Peyer's patch (tissue), 4 donors: ENCODE data around the gene SUPT5H. TPM values are rescaled to one million over a fixed set of nuclear protein-coding genes. Genes with fewer than 3 reads are reported as not detected.

Source experiments
- DNase-seq, 3 donors: peaks; one replicate each; pipeline ENCODE4 v3.0.0-alpha.2; 2017 to 2019
- H3K27ac ChIP-seq, 4 donors: fragments of 200-600 bp; sonication (generic); one replicate each; pipeline ENCODE4 v1.5.1; 2016 to 2019
- H3K27me3 ChIP-seq, 2 donors: fragments of 200-600 bp; sonication (generic); one replicate each; pipeline ENCODE4 v1.5.1; 2019
- H3K36me3 ChIP-seq, 3 donors: fragments of 200-600 bp; sonication (generic); one replicate each; pipeline ENCODE4 v1.5.1; 2016 to 2019
- H3K4me1 ChIP-seq, 4 donors: fragments of 200-600 bp; sonication (generic); one replicate each; pipeline ENCODE4 v1.5.1; 2016 to 2019
- H3K4me3 ChIP-seq, 4 donors: fragments of 200-600 bp; sonication (generic); 1 replicate in 3 of 4; 2 replicates in 1 of 4; pipeline ENCODE4 v1.5.1; 2016 to 2019; ENCODE audit warnings: mild to moderate bottlenecking in 1 of 4
- H3K9me3 ChIP-seq, 4 donors: fragments of 200-600 bp; sonication (generic); one replicate each; pipeline ENCODE4 v1.5.1; 2016 to 2019; ENCODE audit warnings: mild to moderate bottlenecking in 1 of 4
- CTCF ChIP-seq, 6 experiments: fragments of 450-650 bp in 4 of 6; fragments of 200-600 bp in 2 of 6; sonication (generic) in 1 of 6; IDR thresholded peaks; one replicate each; pipeline ENCODE4 v1.5.1; 2017 to 2019; ENCODE audit warnings: antibody characterized with exemption in 6 of 6, mild to moderate bottlenecking in 3 of 6, moderate library complexity in 1 of 6
- POLR2A ChIP-seq, 2 donors: fragments of 450-650 bp; IDR thresholded peaks; one replicate each; pipeline ENCODE4 v1.5.1; 2017; ENCODE audit warnings: antibody characterized with exemption in 2 of 2, mild to moderate bottlenecking in 2 of 2, moderate library complexity in 2 of 2
- total RNA-seq, 4 donors: library from RNA; depleted of rRNA; stranded (reverse); fragments of >200 nt; gene quantifications; one replicate each; pipeline ENCODE4 v1.1.0, GENCODE V29; 2016

Gene SUPT5H
- total RNA-seq, 4 donors from 2014 or later, result 98.4 to 173 (median 160) TPM

- Histone ChIP-seq H3K9me3 (no peaks in the 10 kb centered on the region), H3K27ac (no peak overlapping the region), H3K27me3 (no peaks in the 10 kb centered on the region), H3K36me3 (peaks cover 0 to 9% (median 0%) of the 10 kb centered on the region in 3 donors), H3K4me1 (peaks cover 0 to under 1% (median 0%) of the 10 kb centered on the region in 4 donors), H3K4me3 (no peak overlapping the region)
- no peak for TF ChIP-seq POLR2A (IDR thresholded peaks at IDR 0.05)
- no peak for TF ChIP-seq CTCF (IDR thresholded peaks at IDR 0.05)
- no peak for DNase-seq
Observed at GRCh38 chr19:39423258-39424086, 21.9 kb upstream of the SUPT5H start.

- no peaks in the 10 kb centered on the region for H3K27me3 ChIP-seq
- H3K9me3 ChIP-seq, result no peaks in the 10 kb centered on the region
- no peak overlapping the region for H3K4me3 ChIP-seq
- no peaks in the 10 kb centered on the region for H3K36me3 ChIP-seq
- DNase-seq, result no peak
- TF ChIP-seq POLR2A (IDR thresholded peaks at IDR 0.05), result no peak
- no peak for TF ChIP-seq CTCF (IDR thresholded peaks at IDR 0.05)
- peaks cover 0 to 8% (median 0%) of the 10 kb centered on the region in 4 donors for H3K4me1 ChIP-seq
- no peak overlapping the region for H3K27ac ChIP-seq
Observed at GRCh38 chr19:39424934-39425333, 20.4 kb upstream of the SUPT5H start.

GRCh38 chr19:39425744-39426143 is 19.6 kb upstream of the SUPT5H start:
- Histone ChIP-seq H3K36me3 (no peaks in the 10 kb centered on the region), H3K4me3 (no peak overlapping the region), H3K9me3 (no peaks in the 10 kb centered on the region), H3K27me3 (no peaks in the 10 kb centered on the region), H3K27ac (no peak overlapping the region), H3K4me1 (peaks cover 0 to 14% (median 2%) of the 10 kb centered on the region in 4 donors)
- TF ChIP-seq CTCF (IDR thresholded peaks at IDR 0.05) (no peak), POLR2A (IDR thresholded peaks at IDR 0.05) (no peak)
- DNase-seq, result no peak

- no peak overlapping the region for H3K4me3 ChIP-seq
- H3K27me3 ChIP-seq, result no peaks in the 10 kb centered on the region
- no peaks in the 10 kb centered on the region for H3K9me3 ChIP-seq
- H3K36me3 ChIP-seq, result no peaks in the 10 kb centered on the region
- peaks cover 0 to 18% (median 6%) of the 10 kb centered on the region in 4 donors for H3K4me1 ChIP-seq
- H3K27ac ChIP-seq, result no peak overlapping the region
- TF ChIP-seq POLR2A (IDR thresholded peaks at IDR 0.05) (no peak), CTCF (IDR thresholded peaks at IDR 0.05) (no peak)
- DNase-seq, result no peak
Observed at GRCh38 chr19:39426170-39426569, 19.2 kb upstream of the SUPT5H start.

GRCh38 chr19:39427707-39428106 is 17.7 kb upstream of the SUPT5H start:
- no peaks in the 10 kb centered on the region for H3K27me3 ChIP-seq
- peak overlapping the region in 3 of 4 donors; percentile 46 to 86 (median 71) for H3K27ac ChIP-seq
- DNase-seq, result no peak
- H3K4me1 ChIP-seq, result peaks cover 0 to 19% (median 8%) of the 10 kb centered on the region in 4 donors
- H3K36me3 ChIP-seq, result peaks cover 0 to 10% (median 0%) of the 10 kb centered on the region in 3 donors
- TF ChIP-seq POLR2A (IDR thresholded peaks at IDR 0.05) (no peak), CTCF (IDR thresholded peaks at IDR 0.05) (no peak)
- no peaks in the 10 kb centered on the region for H3K9me3 ChIP-seq
- H3K4me3 ChIP-seq, result no peak overlapping the region
